Activated T-cell treated with anti-CD3 and anti-CD28 coated beads for 48 hours (primary cell): Measurements from ENCODE around the gene PHACTR3.

Source experiments
- DNase-seq: peaks from one replicate; pipeline ENCODE4 v3.0.0-alpha.2; 2020; ENCODE audit warnings: low read depth

PHACTR3 gene

DNA sequence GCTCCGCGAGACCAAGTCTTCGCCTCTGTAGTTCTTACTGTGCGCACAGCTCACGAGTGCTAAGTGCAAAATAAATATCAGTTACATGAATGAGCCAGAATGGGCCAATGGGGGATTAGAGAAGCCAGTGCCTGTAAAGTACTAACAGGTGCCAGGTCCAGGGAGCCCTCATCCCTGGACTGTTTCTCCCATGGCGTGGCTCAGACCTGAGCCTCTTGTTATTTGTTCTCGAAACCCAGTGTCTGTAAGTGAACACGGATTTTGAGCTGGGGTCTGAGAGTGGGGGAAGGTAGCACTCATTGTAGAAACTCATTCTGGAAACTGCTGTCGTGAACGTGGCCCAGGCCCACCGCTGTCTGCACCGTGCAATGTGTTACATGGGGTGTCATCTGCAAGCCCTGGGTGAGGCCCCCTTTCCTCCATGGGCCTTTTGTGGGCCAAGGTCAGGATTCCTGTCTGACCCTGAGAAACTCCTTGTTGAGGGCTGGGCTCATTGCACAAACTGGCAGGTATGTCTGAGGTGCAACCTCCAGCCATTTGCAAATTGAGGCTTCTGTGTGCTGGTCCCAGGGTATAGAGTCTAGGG is 174.4 kb downstream of the PHACTR3 start:
- no peak for DNase-seq

DNA sequence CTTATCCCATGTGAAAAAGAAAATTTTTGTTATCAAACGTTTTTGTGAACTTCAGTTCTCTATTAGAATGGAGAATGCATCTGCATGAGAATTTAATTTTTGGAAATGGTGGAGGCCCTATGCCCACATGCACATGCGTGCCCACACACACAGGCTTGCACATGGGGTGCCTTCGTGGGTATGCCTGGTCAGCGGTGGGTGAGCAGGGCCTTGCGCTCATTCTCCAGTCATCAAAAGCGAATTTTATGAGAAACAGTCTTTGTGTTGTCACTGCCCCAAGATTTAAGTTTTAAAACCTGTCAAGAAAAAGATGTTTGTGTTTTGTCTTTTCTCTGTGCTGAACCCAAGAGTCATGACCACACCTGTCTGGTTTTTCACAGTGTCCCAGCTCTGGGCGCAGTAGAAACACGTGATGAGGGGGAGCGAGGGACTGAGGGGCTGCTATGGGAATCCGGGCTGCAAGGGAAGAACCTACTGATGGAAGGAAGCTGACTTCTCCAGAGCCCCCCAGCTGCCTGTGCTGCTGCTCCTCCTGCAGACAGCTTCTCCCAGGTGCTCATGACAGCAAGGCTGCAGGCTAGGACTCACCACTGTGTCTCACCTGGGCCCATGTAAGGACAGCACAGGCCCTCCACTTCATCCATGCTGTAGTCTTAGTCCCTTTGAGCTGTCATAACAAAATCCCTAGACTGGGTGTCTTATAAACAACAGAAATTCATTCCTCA is 175.5 kb downstream of the PHACTR3 start:
- DNase-seq, result no peak

DNA sequence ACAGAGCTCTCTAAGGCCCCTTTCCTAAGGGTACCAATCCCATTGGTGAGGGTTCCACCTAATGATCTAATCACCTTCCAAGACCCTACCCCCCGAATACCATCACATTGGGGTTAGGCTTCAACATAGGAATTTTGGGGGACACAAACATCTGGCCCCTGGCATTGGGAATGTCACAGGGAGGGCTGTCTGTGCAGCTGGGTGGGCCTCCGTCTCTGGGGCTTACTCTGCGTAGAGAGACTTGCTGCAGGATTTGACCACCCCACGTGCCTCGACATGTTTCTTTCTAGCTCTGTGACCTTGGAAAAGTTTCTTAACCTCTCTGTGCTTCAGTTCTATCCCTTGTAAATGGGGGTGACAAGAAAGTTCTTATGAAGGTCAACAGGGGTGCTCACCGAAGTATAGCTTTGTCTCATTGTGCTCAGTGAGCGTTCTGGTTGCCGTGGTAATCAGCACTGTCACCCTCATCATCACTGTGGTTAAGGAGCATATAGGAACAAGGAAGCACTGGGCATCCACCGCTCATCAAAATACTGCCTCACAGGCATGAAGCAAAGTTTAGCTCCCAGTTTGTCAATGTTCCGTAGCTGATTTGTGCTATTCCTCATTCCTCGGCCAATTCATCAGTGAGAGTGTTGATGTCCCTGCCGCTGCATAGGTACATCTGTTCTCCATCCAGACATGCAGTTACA is 176.3 kb downstream of the PHACTR3 start:
- DNase-seq, result no peak

DNA sequence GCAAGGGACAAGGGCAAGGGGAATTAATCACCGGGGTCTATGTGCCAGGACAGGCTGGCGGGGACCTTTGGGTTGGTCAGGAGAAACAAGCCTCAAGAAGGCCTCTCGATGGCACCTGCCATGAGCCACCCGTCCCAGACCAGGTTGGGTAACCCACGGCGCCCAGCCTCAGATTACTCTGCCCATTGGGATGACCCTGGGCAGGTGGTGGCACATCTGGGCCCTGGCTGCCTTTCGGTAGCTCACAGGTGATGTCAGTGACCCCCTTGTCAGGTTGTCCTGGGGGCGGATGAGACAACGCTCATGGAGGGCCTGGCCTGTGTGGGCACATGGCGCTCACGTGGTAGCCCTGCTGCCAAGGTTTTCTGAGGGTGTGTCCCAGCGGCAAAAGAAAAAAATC is 176.9 kb downstream of the PHACTR3 start:
- no peak for DNase-seq

DNA sequence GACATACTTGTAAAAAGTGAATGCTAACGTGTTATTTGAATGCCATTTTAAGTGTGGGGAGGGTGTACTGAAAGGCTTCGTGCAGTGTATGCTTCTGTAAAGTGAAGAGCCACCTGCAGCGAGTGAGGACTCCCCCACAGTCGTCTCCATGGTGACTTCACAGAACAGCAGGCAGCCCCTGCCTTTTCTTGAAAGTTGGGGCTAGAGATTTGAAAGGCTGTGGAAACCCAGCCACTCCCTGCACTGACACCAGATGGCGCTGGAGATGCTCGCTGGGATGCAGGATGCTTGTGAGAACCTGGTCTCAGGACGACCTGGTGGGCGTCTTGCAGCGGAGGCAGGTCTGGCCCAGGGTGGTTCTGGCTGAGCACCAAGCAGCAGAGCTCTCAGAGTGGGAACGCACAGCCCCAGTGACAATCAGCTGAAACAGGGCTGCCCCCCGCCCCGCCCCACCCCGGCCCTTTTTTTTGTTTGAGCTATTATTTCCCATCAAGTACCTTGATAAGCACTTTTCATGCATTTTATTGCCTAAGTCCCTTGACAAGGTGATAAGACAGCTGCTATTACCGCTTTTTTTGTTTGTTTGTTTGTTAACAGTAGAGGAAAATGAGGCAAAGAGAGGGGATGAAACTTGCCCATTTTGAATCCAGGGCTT is 178.8 kb downstream of the PHACTR3 start:
- peak; percentile 34 for DNase-seq

DNA sequence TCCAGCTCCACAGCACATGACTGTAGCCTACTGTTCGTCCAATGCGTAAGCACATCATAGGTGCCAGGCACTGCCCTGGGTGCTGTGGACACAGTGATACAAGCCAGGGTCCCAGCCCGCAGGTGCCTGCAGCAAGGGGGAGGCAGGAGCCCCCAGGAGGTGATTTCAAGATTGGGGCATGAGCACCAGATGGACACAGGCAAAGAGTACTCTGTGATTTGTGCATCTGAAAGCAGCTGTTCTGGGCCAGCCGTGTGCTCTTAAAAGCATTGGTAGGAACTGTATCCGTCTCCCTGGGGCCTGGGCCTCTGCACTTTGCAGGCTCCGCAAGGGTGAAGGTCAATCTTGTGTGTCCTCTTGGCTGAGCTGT is 179.3 kb downstream of the PHACTR3 start:
- DNase-seq, result no peak

DNA sequence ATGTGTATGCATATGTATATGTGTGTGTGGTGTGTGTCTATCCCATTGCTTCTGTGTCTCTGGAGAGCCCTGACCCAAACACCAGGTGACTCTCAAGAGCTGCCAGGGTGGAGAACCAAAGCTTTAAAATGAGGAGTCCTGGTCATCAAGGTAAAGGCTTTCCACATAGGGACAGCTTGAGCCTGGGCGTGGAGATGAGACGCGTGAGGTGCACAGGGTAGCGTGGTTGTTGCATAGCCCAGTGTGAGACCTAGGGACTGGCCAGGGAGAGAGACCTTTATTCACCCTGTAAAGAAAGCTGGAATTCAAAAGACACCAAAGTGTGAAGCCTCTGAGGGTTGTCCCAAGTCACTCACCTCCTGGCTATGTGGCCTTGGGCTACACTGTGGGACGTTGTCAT is 180.0 kb downstream of the PHACTR3 start:
- DNase-seq, result no peak

DNA sequence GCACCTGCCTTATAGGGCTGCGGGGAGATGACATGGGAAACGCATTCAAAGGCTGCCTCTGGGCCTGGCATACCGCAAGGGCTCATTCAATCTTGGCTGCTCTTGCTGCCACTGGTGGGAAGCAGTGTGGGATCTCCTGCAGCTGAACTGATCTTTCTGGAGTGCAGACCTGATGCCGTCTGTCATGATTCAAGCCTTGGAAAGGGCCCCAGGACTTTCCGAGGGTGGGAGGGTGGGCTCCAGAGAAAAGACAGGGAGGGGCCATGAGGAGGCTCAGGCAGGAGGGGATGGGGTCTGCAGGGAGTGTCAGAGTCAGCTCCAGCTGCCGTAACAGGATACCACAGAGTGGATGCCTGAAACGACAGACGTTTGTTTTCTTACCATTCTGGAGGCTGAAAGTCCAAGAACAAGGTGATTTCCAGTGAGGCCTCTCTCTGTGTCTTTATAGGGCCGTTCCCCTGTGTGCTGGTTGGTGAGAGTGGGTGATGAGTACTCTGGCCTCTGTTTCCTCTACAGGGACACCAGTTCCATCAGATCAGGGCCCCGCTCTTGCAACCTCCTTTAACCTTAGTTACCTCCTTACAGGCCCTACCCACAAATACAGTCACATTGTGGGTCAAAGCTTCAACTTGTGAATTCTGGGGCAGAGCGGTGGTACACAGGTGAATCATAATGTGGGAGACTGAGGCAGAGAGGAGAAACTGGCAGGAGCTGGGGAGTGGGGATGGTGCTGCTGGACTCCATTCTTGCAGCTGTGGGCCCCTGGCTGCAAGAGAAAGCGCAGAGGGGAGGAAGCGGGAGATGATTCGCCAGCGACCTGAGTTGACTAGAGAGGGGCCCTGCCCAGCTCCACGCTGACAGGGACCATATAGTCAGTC is 180.7 kb downstream of the PHACTR3 start:
- DNase-seq, result no peak

DNA sequence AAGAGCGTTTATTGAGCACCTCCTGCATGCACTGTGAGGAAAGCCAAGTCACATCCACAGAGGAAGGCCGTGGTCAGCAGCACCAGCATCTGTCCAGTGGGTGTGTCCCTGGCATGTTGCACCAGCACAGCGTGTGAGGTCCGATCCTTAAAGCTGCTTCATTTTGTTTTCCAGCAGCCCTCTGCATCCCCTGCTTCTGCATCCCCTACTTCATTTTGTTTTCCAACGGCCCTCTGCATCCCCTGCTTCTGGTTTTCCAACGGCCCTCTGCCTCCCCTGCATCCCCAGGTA is 181.3 kb downstream of the PHACTR3 start:
- DNase-seq, result no peak

DNA sequence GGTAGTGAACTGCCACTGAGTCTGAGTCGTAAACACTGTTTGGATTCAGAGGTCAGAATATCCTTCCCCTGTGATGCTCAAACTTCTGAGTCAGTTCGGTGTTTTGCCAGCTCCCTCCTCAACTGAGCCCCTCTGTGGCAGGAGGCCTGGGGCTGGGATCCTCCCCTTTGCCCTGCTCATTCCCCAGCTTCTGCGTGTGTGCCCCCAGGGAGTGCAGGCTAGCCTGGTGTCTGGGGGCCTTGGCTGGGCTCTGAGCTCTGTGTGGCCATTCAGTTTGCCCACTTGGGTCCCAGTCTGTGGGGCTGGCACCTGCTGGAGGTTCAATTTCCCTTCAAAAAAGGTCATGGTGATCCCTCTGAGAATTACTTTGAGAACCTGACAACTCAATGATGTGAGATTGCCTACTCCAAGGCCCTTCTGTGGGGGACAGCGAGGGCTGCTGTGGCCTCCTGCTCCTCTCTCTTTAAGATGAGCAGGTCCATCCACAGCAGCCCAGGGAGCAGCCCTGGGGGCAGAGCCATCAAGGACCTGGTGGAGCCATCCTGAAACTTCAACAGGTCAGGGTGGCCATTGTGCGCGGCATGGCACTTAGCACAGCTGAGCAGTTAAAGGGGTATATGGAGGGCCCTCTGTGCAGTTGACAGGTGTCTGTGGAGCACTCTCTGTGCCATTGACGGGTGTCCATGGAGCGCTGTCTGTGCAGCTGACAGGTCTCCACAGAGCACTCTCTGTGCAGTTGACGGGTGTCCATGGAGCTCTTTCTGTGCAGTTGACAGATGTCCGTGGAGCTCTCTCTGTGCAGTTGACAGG is 181.9 kb downstream of the PHACTR3 start:
- DNase-seq, result no peak

DNA sequence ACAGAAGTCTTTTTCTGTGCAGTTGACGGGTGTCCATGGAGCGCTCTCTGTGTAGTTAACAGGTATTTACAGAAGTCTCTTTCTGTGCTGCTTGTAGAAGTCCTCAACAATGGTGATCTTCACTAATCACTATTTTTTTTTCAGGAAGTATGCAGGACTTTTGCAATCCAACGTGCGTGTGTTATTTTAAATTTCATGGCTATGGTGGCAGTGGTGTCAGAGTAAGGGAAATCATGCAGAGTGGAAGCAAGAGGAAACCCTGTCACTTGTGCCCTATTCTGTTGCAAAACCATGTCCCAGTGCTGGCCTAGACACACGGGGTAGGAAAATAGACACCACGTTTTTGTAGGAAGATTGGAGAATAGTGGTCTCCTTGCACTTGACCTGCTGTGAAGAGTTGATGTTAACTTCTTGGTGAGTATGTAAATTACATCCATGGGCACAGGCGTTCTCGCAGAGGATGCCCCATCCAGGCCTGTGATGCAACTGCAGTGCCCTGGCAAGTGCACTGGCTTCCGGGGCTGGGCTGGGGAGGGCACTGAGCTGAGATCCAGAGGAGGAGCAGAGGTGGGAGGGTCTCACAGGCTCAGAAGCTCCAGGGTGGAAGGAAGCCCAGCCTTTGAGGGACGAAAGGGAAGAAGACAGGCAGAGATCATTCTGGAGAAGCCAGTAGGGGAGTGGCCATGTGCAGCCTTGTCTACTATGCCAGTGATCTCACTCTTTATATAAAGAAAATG is 182.6 kb downstream of the PHACTR3 start:
- DNase-seq, result no peak

DNA sequence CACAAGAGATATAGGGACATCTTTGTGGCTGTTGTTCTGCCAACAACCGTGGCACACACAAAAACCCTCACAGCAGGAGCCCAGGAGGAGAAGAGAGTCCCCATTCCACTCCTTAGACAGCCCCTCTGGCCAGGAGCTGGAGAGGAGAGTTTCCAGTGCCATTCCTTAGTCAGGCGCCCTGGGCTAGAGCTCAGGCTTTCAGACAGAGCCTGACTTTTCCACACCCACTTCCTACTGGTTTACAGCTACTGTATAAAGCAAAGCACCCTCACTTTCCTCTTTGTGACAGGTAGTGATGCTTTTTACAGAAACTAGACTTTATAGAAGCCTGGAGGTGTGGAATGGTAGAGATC is 183.2 kb downstream of the PHACTR3 start:
- DNase-seq, result no peak

DNA sequence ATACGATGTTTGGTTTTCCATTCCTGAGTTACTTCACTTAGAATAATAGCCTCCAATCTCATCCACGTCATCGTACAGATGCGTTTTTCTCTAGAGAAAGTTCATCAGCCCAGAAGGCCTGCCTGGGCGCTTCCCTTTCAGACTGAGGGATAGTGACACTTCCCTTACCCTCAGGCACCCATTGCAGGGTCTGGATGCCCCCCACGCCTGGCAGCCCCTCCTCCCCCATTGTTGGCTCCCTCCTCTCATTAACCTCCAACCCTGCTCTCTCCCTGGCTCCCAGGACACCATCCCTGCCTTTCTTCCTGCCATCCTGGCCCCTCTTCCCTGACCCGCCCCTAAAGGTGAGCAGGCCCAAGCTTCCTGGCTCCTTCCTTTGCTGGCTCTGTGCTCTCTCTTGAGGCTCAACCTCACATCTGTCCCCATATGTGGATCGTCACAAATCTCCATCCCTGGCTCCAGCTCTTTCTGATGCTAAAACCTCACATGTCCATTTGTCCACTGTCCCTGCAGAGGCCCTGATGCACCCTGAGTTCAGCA is 183.9 kb downstream of the PHACTR3 start:
- no peak for DNase-seq

DNA sequence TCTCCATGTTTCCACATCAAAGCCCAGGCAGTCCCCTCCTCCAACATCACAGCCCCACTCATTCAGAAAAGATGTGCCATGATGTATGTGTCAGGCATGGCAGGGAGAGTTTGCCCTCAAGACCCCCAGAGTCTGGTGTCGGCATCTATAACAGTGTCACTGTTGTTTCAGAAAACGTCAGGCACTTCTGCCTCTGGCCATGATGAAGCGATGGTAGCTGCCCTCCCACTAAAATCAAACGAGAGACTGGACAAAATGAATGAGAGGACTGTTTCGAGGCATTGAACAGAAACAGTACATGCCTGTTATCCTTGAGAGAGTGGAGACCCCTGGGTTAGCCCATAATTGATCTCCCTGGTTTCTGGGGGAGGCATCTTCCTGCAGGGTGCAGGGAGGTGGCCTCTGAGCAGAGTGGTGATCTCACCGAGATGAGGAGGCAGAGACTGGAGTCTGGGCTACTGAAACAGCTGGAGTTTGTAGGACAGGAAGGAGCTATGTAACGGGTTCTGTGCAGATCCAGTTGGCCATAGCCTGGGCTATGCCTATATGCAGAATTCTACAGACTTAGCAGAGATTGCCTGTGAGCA is 184.6 kb downstream of the PHACTR3 start:
- no peak for DNase-seq

DNA sequence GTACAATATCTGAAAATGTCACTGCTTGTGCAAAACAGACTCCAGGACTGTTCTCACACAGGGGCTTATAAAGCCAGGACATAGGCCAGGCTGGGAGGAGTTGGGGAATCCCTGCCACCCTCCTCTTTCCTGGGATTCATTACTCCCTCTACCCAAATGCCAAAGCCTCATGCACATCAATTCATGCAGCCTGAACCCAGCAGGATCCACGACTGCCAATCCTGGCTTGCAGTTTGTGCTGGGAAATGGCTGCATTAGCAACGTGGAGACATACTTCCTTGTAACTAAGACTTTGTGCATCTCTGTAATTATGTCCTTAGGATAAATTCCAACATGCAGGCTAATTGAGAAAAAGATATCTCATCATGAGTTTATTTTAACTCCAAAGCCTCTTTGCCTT is 185.3 kb downstream of the PHACTR3 start:
- no peak for DNase-seq

DNA sequence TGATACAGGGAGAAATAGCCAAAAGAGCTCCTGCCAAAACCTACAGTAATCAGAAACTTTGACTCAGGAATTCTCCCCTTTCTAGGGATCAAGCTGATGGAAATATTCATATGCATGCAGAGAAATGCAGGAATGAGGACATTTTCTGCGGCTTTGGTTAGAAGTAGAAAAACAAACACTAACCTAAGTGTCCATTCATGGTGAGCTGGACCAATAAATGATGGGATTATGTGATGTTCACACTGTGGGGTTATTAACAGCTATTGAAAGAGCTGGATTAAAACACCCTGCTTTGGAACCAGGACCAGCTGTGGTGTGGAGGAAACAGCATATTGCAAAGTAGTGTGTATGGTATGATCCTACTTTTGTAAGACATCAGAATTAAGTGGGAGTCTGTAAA is 186.0 kb downstream of the PHACTR3 start:
- DNase-seq, result no peak

DNA sequence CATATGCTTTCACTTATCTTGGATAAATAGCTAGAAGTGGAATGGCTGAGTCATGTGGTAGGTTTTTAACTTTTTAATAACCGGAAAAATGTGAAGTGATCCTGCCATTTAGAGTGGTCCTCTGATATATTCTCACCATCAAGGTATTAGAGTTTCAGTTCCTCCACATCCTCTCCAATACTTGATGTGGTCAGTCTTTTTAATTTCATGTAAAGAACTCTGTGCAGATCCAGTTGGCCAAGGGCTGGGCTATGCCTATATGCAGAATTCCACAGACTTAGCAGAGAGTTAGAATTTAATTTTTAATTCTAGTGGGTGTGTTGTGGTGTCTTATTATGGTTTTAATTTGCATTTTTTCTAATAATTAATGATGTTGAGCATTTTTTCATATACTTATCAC is 188.0 kb downstream of the PHACTR3 start:
- DNase-seq, result no peak

DNA sequence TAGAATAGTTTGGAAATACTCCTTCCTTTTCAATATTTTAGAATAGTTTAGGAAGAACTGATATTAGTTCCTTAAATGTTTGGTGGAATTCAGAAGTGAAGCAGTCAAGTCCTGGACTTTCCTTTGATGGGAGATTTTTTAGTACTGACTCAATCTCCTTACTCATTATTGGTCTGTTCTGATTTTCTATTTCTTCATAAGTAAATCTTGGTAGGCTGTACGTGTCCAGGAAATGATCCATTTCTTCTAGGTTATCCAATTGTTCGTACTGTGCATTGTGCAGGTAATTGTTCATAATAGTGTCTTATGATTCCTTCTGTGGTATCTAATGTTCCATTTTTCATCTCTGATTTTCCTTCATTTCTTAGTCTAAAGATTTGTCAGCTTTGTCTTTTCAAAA is 190.2 kb downstream of the PHACTR3 start:
- no peak for DNase-seq

DNA sequence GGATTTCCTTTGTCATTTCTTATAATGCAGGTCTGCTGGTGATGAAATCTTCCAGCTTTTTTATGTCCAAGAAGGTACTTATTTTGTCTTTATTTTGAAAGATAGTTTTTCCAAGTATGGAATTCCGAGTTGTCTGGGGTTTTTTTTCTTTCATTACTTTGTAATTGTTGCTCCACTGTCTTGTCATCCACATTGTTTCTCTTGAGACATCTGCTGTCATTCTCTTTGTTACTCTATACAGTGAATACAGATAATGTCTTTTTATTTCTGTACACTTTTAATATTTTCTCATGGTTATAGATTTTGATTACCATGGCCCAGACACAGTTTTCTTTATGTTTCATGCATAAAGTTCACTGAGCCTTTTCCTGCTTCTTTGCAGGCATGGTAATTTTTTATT is 196.0 kb downstream of the PHACTR3 start:
- DNase-seq, result no peak

DNA sequence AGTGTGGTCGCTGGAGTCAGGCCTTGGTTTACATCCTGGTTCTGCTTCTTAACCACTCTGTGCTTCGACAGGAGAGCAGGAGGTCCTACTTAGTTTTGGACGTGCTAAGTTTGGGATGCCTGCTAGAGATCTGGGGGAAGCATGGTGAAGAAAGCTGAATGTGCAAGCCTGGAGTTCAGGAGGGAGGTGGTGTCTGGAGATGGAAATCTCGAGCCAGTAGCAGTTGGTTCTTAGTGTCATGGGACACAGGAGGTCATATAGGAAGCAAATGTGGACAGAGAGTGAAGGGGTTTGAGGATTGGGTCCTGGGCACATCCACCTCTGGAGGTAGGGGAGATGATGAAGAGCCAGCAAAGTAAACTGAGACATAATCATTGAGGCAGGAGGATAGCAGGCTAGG is 197.7 kb downstream of the PHACTR3 start:
- no peak for DNase-seq
